GM23248 (cell line): ENCODE data around the gene BCKDK. TPM values are rescaled to one million over a fixed set of nuclear protein-coding genes. Genes with fewer than 3 reads are reported as not detected.

Experiments used
- DNase-seq: peaks from one replicate; pipeline ENCODE4 v3.0.0-alpha.2; 2015
- H2AFZ ChIP-seq: fragments of 200-600 bp; sonication (generic); 2 replicates; pipeline ENCODE4 v1.6.1; 2016; ENCODE audit warnings: antibody characterized with exemption
- H3F3A ChIP-seq: fragments of 200-600 bp; sonication (generic); 2 replicates; pipeline ENCODE4 v1.6.1; 2016; ENCODE audit warnings: mild to moderate bottlenecking, antibody characterized with exemption, mixed run types; ENCODE audit not compliant: insufficient read depth
- H3K27ac ChIP-seq: fragments of 200-600 bp; sonication (generic); 2 replicates; pipeline ENCODE4 v1.5.1; 2016; ENCODE audit warnings: mild to moderate bottlenecking
- H3K27me3 ChIP-seq: fragments of 200-600 bp; sonication (generic); replicated peaks from 2 replicates; pipeline ENCODE4 v1.6.1; 2016; ENCODE audit warnings: mild to moderate bottlenecking; ENCODE audit not compliant: insufficient read depth
- H3K36me3 ChIP-seq: fragments of 200-600 bp; sonication (generic); 2 replicates; pipeline ENCODE4 v1.6.1; 2016; ENCODE audit warnings: low read depth, mild to moderate bottlenecking
- H3K4me1 ChIP-seq: fragments of 200-600 bp; sonication (generic); 2 replicates; pipeline ENCODE4 v1.6.1; 2016; ENCODE audit warnings: mild to moderate bottlenecking; ENCODE audit not compliant: insufficient read depth
- H3K4me2 ChIP-seq: fragments of 200-600 bp; sonication (generic); one replicate; pipeline ENCODE4 v1.6.1; 2016; ENCODE audit warnings: mild to moderate bottlenecking; ENCODE audit not compliant: unreplicated experiment
- H3K4me3 ChIP-seq: fragments of 200-600 bp; sonication (generic); 2 replicates; pipeline ENCODE4 v1.5.1; 2016; ENCODE audit warnings: mild to moderate bottlenecking
- H3K79me2 ChIP-seq: fragments of 200-600 bp; sonication (generic); 2 replicates; pipeline ENCODE4 v1.6.1; 2016; ENCODE audit warnings: mild to moderate bottlenecking; ENCODE audit not compliant: insufficient read depth
- H3K9ac ChIP-seq: fragments of 200-600 bp; sonication (generic); 2 replicates; pipeline ENCODE4 v1.6.1; 2016; ENCODE audit warnings: mild to moderate bottlenecking
- H3K9me2 ChIP-seq: fragments of 200-600 bp; sonication (generic); 2 replicates; pipeline ENCODE4 v1.6.1; 2016; ENCODE audit warnings: mixed run types, mild to moderate bottlenecking, moderate library complexity; ENCODE audit not compliant: insufficient read depth
- H3K9me3 ChIP-seq: fragments of 200-600 bp; sonication (generic); one replicate; pipeline ENCODE4 v1.6.1; 2017; ENCODE audit warnings: low read depth
- H4K20me1 ChIP-seq: fragments of 200-600 bp; sonication (generic); 2 replicates; pipeline ENCODE4 v1.6.0; 2016; ENCODE audit not compliant: insufficient read depth
- EZH2 ChIP-seq: fragments of 200-600 bp; sonication (generic); IDR thresholded peaks from 2 replicates; pipeline ENCODE4 v1.6.1; 2018; ENCODE audit warnings: antibody characterized with exemption, mild to moderate bottlenecking; ENCODE audit not compliant: insufficient read depth, poor library complexity, severe bottlenecking
- EZH2phosphoT487 ChIP-seq: fragments of 200-600 bp; sonication (generic); IDR thresholded peaks from 2 replicates; pipeline ENCODE4 v1.6.1; 2018; ENCODE audit warnings: antibody characterized with exemption, moderate library complexity, mild to moderate bottlenecking, low read depth; ENCODE audit not compliant: insufficient read depth
- WGBS, 2 experiments: methylation state at CpG; one replicate each; pipeline ENCODE4 v1.1.6; 2015 to 2017; ENCODE audit warnings: low lambda C conversion rate in 2 of 2, low coverage in 1 of 2; ENCODE audit errors: missing lambda C conversion rate in 2 of 2; 5-methylcytosine and 5-hydroxymethylcytosine counted together
- in situ Hi-C: fragments of 300-500 bp; cut with MboI; formaldehyde crosslinking; loops from 2 replicates; pipeline ENCODE4 v1.15.0; 2020
- polyA plus RNA-seq: library from polyadenylated mRNA; unstranded; fragments of >200 nt; fragmentation: Nextera tagmentation; extraction: Ambion mirVana; gene quantifications from 2 replicates; pipeline ENCODE4 v1.2.1, GENCODE V29; 2016
- total RNA-seq: library from RNA; depleted of rRNA; stranded (reverse); fragments of >200 nt; shearing (Covaris generic); gene quantifications from 2 replicates; pipeline ENCODE4 v1.2.3, GENCODE V29; 2014

The BCKDK gene
- total and polyA plus RNA-seq, 2 experiments from 2014 or later = 71.4 to 108 TPM

DNA sequence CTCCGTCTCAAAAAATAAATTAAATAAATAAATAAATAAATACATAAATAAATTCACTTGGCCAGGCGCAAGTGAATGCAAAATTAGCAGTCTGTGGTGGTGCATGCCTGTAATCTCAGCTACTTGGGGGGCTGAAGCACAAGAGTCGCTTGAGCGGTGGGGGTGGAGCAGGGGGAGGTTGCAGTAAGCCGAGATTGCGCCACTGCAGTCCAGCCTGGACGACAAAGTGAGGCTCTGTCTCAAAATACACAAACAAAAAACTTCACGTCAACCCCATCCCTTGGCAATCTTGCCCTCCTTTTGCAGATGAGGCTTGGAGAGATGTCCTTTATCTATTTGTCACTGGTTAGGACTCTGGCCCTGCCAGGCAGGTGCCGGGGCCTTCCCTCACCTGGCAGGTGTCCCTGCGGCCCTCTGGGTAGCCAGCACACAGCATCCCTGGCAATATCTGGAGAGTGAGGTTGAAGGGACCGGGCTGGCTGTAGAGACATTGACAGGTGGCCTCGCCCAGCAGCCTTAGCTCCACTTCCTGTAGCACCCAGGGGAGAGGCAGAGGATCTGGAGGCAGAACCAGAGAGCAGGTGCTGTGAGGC lies 37.3 kb downstream of the BCKDK start:
- DNase-seq = no peak
- in situ Hi-C loops = no loop called here
- Histone ChIP-seq H3F3A (0 out of 2 replicates have a peak, but pooled peaks cover 9% of the 10 kb centered on the region), H3K79me2 (no peaks in the 10 kb centered on the region), H2AFZ (no peak overlapping the region), H3K9me3 (no peaks in the 10 kb centered on the region), H4K20me1 (no peaks in the 10 kb centered on the region), H3K4me1 (peaks cover 7% of the 10 kb centered on the region), H3K9me2 (no peaks in the 10 kb centered on the region), H3K27me3 (peaks cover 25% of the 10 kb centered on the region), H3K36me3 (no peaks in the 10 kb centered on the region), H3K4me2 (no peak overlapping the region), H3K27ac (no peak overlapping the region), H3K4me3 (no peak overlapping the region), H3K9ac (no peak overlapping the region)
- 69 to 75% methylated on average over 11 to 12 of the region's 12 CpGs for WGBS, 2 experiments
- no peak for TF ChIP-seq EZH2phosphoT487
- TF ChIP-seq EZH2 = no peak

DNA sequence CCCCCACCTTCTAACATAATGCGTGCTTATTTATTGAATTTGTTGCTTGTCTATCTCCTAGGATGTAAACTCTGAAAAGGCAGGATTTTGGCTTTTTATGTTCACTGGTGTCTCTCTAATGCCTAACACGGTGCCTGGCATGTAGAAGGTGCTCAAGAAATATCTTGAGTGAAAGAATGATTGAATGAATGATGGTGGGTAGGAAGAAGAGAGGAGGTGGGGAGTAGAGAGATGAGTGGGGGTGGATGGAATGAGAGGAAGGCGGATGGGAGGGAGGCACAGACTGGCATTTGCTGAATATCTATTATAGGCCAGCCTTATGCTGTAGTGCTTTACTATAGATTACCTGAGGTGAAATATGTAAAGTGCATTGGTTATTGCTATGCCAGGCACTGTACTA lies 39.4 kb downstream of the BCKDK start:
- Histone ChIP-seq H3F3A (no peaks in the 10 kb centered on the region), H3K79me2 (no peaks in the 10 kb centered on the region), H2AFZ (no peak overlapping the region), H3K4me3 (no peak overlapping the region), H4K20me1 (no peaks in the 10 kb centered on the region), H3K4me2 (no peak overlapping the region), H3K27ac (no peak overlapping the region), H3K27me3 (peaks cover 25% of the 10 kb centered on the region), H3K9me2 (no peaks in the 10 kb centered on the region), H3K36me3 (no peaks in the 10 kb centered on the region), H3K9ac (no peak overlapping the region), H3K9me3 (no peaks in the 10 kb centered on the region), H3K4me1 (no peaks in the 10 kb centered on the region)
- in situ Hi-C loops = no loop called here
- 80 to 85% methylated on average over 3 of the region's 3 CpGs for whole genome bisulfite sequencing, 2 experiments
- no peak for TF ChIP-seq EZH2
- no peak for TF ChIP-seq EZH2phosphoT487
- DNase-seq = no peak

DNA sequence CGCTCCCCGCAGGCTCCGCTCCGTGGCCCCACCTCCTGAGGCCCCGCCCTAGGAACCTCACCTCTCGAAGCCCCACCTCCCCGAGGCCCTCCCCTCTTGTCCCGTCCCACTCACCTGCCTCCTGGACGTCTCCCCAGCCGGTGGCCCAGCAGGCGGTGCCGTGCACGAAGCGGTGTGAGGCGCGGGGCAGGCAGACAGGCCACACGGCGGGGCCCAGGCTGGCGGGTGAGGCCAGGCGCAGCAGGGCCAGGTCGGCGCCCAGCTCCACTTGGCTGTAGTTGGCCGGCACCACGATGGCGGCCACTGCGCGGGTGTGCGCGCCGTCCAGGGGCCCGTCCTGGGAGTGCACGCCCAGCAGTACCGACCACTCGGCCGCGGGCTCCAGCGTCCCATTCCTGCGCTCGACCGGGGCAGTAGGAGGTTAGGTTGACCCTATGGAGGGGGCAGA lies 40.1 kb downstream of the BCKDK start:
- in situ Hi-C loops = no loop called here
- H3K79me2 ChIP-seq = no peaks in the 10 kb centered on the region
- H3K9me2 ChIP-seq = no peaks in the 10 kb centered on the region
- no peak for DNase-seq
- H2AFZ ChIP-seq = no peak overlapping the region
- TF ChIP-seq EZH2phosphoT487 = no peak
- TF ChIP-seq EZH2 = no peak
- no peaks in the 10 kb centered on the region for H3K36me3 ChIP-seq
- no peak overlapping the region for H3K4me3 ChIP-seq
- H3K4me1 ChIP-seq = no peaks in the 10 kb centered on the region
- peaks cover 25% of the 10 kb centered on the region for H3K27me3 ChIP-seq
- no peak overlapping the region for H3K27ac ChIP-seq
- 15 to 21% methylated on average over 26 to 36 of the region's 40 CpGs for WGBS, 2 experiments
- H4K20me1 ChIP-seq = no peaks in the 10 kb centered on the region
- H3F3A ChIP-seq = no peaks in the 10 kb centered on the region
- no peak overlapping the region for H3K4me2 ChIP-seq
- no peak overlapping the region for H3K9ac ChIP-seq
- H3K9me3 ChIP-seq = no peaks in the 10 kb centered on the region

DNA sequence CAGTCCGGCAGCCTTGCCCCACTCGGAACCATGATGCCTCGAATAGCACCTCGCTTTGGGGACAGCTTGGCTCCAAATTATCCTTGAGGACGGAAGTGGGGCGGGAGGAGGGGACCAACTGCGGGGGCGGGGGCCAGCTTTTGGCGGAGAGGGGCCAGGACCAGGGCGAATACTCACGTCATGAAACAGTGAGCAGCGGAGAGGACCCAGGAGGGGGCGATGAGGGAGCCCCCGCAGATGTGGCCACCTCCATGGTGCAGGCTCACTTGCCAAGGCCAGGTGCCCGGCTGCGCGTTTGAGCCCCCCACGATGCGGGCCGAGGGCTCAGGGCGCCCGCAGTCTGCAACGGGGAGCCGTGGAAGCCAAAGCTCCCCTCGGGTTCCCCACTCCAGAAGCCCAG lies 40.7 kb downstream of the BCKDK start:
- Histone ChIP-seq H3K9me3 (no peaks in the 10 kb centered on the region), H3K4me2 (no peak overlapping the region), H2AFZ (no peak overlapping the region), H3K27ac (no peak overlapping the region), H3F3A (no peaks in the 10 kb centered on the region), H3K4me1 (no peaks in the 10 kb centered on the region), H3K79me2 (no peaks in the 10 kb centered on the region), H3K27me3 (peaks cover 25% of the 10 kb centered on the region), H3K4me3 (no peak overlapping the region), H4K20me1 (no peaks in the 10 kb centered on the region), H3K9me2 (no peaks in the 10 kb centered on the region), H3K36me3 (no peaks in the 10 kb centered on the region), H3K9ac (no peak overlapping the region)
- no peak for DNase-seq
- in situ Hi-C loops = no loop called here
- TF ChIP-seq EZH2phosphoT487 = no peak
- TF ChIP-seq EZH2 = no peak
- 76 to 86% methylated on average over 17 to 25 of the region's 25 CpGs for WGBS, 2 experiments
